Epithelial cell of umbilical artery (primary cell): ENCODE data around the gene NT5C2. TPM values are rescaled to one million over a fixed set of nuclear protein-coding genes. Genes with fewer than 3 reads are reported as not detected.

Experiments used
- total RNA-seq: library from RNA; depleted of rRNA; stranded (reverse); fragments of >200 nt; gene quantifications from 2 replicates; pipeline ENCODE4 v1.2.3, GENCODE V29; 2014

The NT5C2 gene
- 34.1 and 52.1 TPM in 2 replicates for total RNA-seq

GRCh38 chr10:103193107-103193819, at the start of gene NT5C2:
Gene NT5C2, minus strand, starts transcription at chr10:103193272. Its CDS starts 18,314 bp downstream, at chr10:103174958.

Other genes with a start within 250 kb of the NT5C2 start
- gene RPEL1, start 52.6 kb upstream of the NT5C2 start, total RNA-seq, result 0.32 TPM in 1 of 2 replicates, not detected in the other
- under 0.01 and 0.15 TPM in 2 replicates for gene INA, start 83.9 kb upstream of the NT5C2 start, total RNA-seq
- gene PCGF6, start 157.9 kb upstream of the NT5C2 start, total RNA-seq, result 14.9 and 27.1 TPM in 2 replicates
- gene TAF5, start 174.7 kb upstream of the NT5C2 start, total RNA-seq, result 3.9 and 8.4 TPM in 2 replicates
- 308 and 411 TPM in 2 replicates for gene ATP5MK, start 203.2 kb upstream of the NT5C2 start, total RNA-seq
- gene PDCD11, start 203.4 kb upstream of the NT5C2 start, total RNA-seq, result 42.9 and 50.0 TPM in 2 replicates